Stimulated activated memory B cell treated with anti-CD40 and anti-IgM and Interleukin-4, amounts not matched to agents 10 μg/mL and 1 μg/mL and 100 μg/mL, for 72 hours (primary cell): ENCODE data around the gene PTPRN2.
"Not testable (repeated sequence)": the region's sequence is repeated elsewhere in the genome, so short reads cannot be mapped to it uniquely, and the experiment has no call there.

Experiments
- ATAC-seq: fragments of 150-1000 bp; cut with Tn5 transposase; 2 replicates; pipeline ENCODE4 v1.10.0; 2021
- H3K27ac Mint-ChIP-seq: one replicate; pipeline ENCODE4 v1.8.0; 2022; ENCODE audit warnings: mild to moderate bottlenecking, mixed read lengths
- H3K27me3 Mint-ChIP-seq: one replicate; pipeline ENCODE4 v1.8.0; 2022; ENCODE audit warnings: mixed read lengths
- H3K36me3 Mint-ChIP-seq: one replicate; pipeline ENCODE4 v1.8.0; 2022; ENCODE audit warnings: mixed read lengths
- H3K4me1 Mint-ChIP-seq: one replicate; pipeline ENCODE4 v1.8.0; 2022; ENCODE audit warnings: mixed read lengths
- H3K4me3 Mint-ChIP-seq: one replicate; pipeline ENCODE4 v1.8.0; 2022; ENCODE audit warnings: mild to moderate bottlenecking, moderate library complexity, mixed read lengths
- H3K9me3 Mint-ChIP-seq: one replicate; pipeline ENCODE4 v1.8.0; 2022; ENCODE audit warnings: mixed read lengths

PTPRN2 gene

GRCh38 chr7:157895520-157896375 lies 691.9 kb downstream of the PTPRN2 start:
- H3K4me1 Mint-ChIP-seq, result no peaks in the 10 kb centered on the region
- no peaks in the 10 kb centered on the region for H3K36me3 Mint-ChIP-seq
- H3K9me3 Mint-ChIP-seq, result peaks cover 5% of the 10 kb centered on the region
- no peak overlapping the region for H3K4me3 Mint-ChIP-seq
- no peak for ATAC-seq
- peaks cover 6% of the 10 kb centered on the region for H3K27me3 Mint-ChIP-seq
- H3K27ac Mint-ChIP-seq, result no peak overlapping the region

GRCh38 chr7:157895098-157895497 lies 692.5 kb downstream of the PTPRN2 start:
- not testable (repeated sequence) for H3K36me3 Mint-ChIP-seq, H3K4me3 Mint-ChIP-seq, H3K4me1 Mint-ChIP-seq, ATAC-seq, H3K9me3 Mint-ChIP-seq, H3K27ac Mint-ChIP-seq
- peaks cover 13% of the 10 kb centered on the region for H3K27me3 Mint-ChIP-seq

GRCh38 chr7:157893535-157894044 lies 694.0 kb downstream of the PTPRN2 start:
- Mint-ChIP-seq H3K27ac (no peak overlapping the region), H3K27me3 (peaks cover 23% of the 10 kb centered on the region), H3K36me3 (no peaks in the 10 kb centered on the region), H3K4me3 (no peak overlapping the region), H3K4me1 (no peaks in the 10 kb centered on the region), H3K9me3 (peaks cover 5% of the 10 kb centered on the region)
- ATAC-seq, result no peak

- H3K27ac Mint-ChIP-seq, result no peak overlapping the region
These were observed 694.7 kb downstream of the PTPRN2 start for GRCh38 chr7:157892751-157893523.

GRCh38 chr7:157890921-157891401 lies 696.7 kb downstream of the PTPRN2 start:
- H3K4me3 Mint-ChIP-seq, result no peak overlapping the region
- peaks cover 5% of the 10 kb centered on the region for H3K9me3 Mint-ChIP-seq
- H3K27me3 Mint-ChIP-seq, result peaks cover 23% of the 10 kb centered on the region
- no peak for ATAC-seq
- no peaks in the 10 kb centered on the region for H3K36me3 Mint-ChIP-seq
- no peak overlapping the region for H3K27ac Mint-ChIP-seq
- no peaks in the 10 kb centered on the region for H3K4me1 Mint-ChIP-seq

More at GRCh38 chr7:157892751-157893523, 694.7 kb downstream of the PTPRN2 start:
- no peak for ATAC-seq
- no peaks in the 10 kb centered on the region for H3K36me3 Mint-ChIP-seq
- H3K27me3 Mint-ChIP-seq, result peaks cover 23% of the 10 kb centered on the region
- H3K4me3 Mint-ChIP-seq, result no peak overlapping the region
- H3K4me1 Mint-ChIP-seq, result no peaks in the 10 kb centered on the region
- H3K9me3 Mint-ChIP-seq, result peaks cover 5% of the 10 kb centered on the region

- Mint-ChIP-seq H3K27me3 (peaks cover 23% of the 10 kb centered on the region), H3K27ac (no peak overlapping the region), H3K9me3 (peaks cover 3% of the 10 kb centered on the region), H3K4me3 (no peak overlapping the region), H3K4me1 (no peaks in the 10 kb centered on the region), H3K36me3 (no peaks in the 10 kb centered on the region)
- no peak for ATAC-seq
These were observed 698.1 kb downstream of the PTPRN2 start for GRCh38 chr7:157889480-157889879.

GRCh38 chr7:157888579-157888978 lies 699.0 kb downstream of the PTPRN2 start:
- H3K36me3 Mint-ChIP-seq, result no peaks in the 10 kb centered on the region
- H3K4me3 Mint-ChIP-seq, result no peak overlapping the region
- H3K27ac Mint-ChIP-seq, result no peak overlapping the region
- H3K27me3 Mint-ChIP-seq, result peaks cover 23% of the 10 kb centered on the region
- ATAC-seq, result no peak
- no peaks in the 10 kb centered on the region for H3K4me1 Mint-ChIP-seq
- H3K9me3 Mint-ChIP-seq, result peaks cover 3% of the 10 kb centered on the region

- Mint-ChIP-seq H3K27ac (no peak overlapping the region), H3K4me3 (no peak overlapping the region), H3K27me3 (peaks cover 23% of the 10 kb centered on the region), H3K9me3 (peaks cover 3% of the 10 kb centered on the region), H3K4me1 (no peaks in the 10 kb centered on the region), H3K36me3 (no peaks in the 10 kb centered on the region)
- peak; percentile 77 for ATAC-seq
These were observed 700.2 kb downstream of the PTPRN2 start for GRCh38 chr7:157887400-157887799.

GRCh38 chr7:157886711-157887110 lies 700.9 kb downstream of the PTPRN2 start:
- Mint-ChIP-seq H3K27me3 (peaks cover 23% of the 10 kb centered on the region), H3K4me1 (no peaks in the 10 kb centered on the region), H3K9me3 (peaks cover 3% of the 10 kb centered on the region), H3K4me3 (no peak overlapping the region), H3K36me3 (no peaks in the 10 kb centered on the region), H3K27ac (no peak overlapping the region)
- ATAC-seq, result no peak

- Mint-ChIP-seq H3K4me3 (no peak overlapping the region), H3K4me1 (no peaks in the 10 kb centered on the region), H3K27me3 (peaks cover 22% of the 10 kb centered on the region), H3K36me3 (no peaks in the 10 kb centered on the region), H3K27ac (no peak overlapping the region), H3K9me3 (peaks cover 3% of the 10 kb centered on the region)
- no peak for ATAC-seq
These were observed 701.4 kb downstream of the PTPRN2 start for GRCh38 chr7:157886266-157886665.

- H3K27me3 Mint-ChIP-seq, result peaks cover 11% of the 10 kb centered on the region
- H3K36me3 Mint-ChIP-seq, result no peaks in the 10 kb centered on the region
- H3K27ac Mint-ChIP-seq, result no peak overlapping the region
- no peak overlapping the region for H3K4me3 Mint-ChIP-seq
- no peaks in the 10 kb centered on the region for H3K4me1 Mint-ChIP-seq
- no peak for ATAC-seq
- peaks cover 8% of the 10 kb centered on the region for H3K9me3 Mint-ChIP-seq
These were observed 702.5 kb downstream of the PTPRN2 start for GRCh38 chr7:157885140-157885539.

- ATAC-seq, result no peak
- peaks cover 5% of the 10 kb centered on the region for H3K27me3 Mint-ChIP-seq
These were observed 703.1 kb downstream of the PTPRN2 start for GRCh38 chr7:157884461-157885062.

GRCh38 chr7:157881048-157881771 lies 706.4 kb downstream of the PTPRN2 start:
- no peak overlapping the region for H3K4me3 Mint-ChIP-seq
- H3K27me3 Mint-ChIP-seq, result peaks cover 6% of the 10 kb centered on the region
- no peaks in the 10 kb centered on the region for H3K4me1 Mint-ChIP-seq
- no peak overlapping the region for H3K27ac Mint-ChIP-seq
- ATAC-seq, result no peak
- peaks cover 10% of the 10 kb centered on the region for H3K9me3 Mint-ChIP-seq
- no peaks in the 10 kb centered on the region for H3K36me3 Mint-ChIP-seq

More at GRCh38 chr7:157884461-157885062, 703.1 kb downstream of the PTPRN2 start:
- peaks cover 8% of the 10 kb centered on the region for H3K9me3 Mint-ChIP-seq
- H3K4me3 Mint-ChIP-seq, result no peak overlapping the region
- H3K4me1 Mint-ChIP-seq, result no peaks in the 10 kb centered on the region
- no peaks in the 10 kb centered on the region for H3K36me3 Mint-ChIP-seq
- H3K27ac Mint-ChIP-seq, result no peak overlapping the region

- H3K27ac Mint-ChIP-seq, result no peak overlapping the region
- ATAC-seq, result no peak
- H3K4me3 Mint-ChIP-seq, result no peak overlapping the region
- peaks cover 8% of the 10 kb centered on the region for H3K4me1 Mint-ChIP-seq
- no peaks in the 10 kb centered on the region for H3K36me3 Mint-ChIP-seq
- H3K9me3 Mint-ChIP-seq, result peaks cover 11% of the 10 kb centered on the region
- H3K27me3 Mint-ChIP-seq, result peaks cover 16% of the 10 kb centered on the region
These were observed 708.2 kb downstream of the PTPRN2 start for GRCh38 chr7:157879391-157879790.
